ENCODE results near the gene FPR3. TPM values are rescaled to one million over a fixed set of nuclear protein-coding genes. Genes with fewer than 3 reads are reported as not detected.

The FPR3 gene
- total and polyA plus RNA-seq, 10 of the 15 experiments (the other 5 are each of a cell fraction or from before 2014, with no cell fraction given), result not detected

- Histone ChIP-seq H3K9ac (ENCODE audit: control insufficient read depth, insufficient read depth, low read length) (no peak overlapping the region), H3K4me2 (ENCODE audit: control insufficient read depth, insufficient read depth) (no peak overlapping the region), H2AFZ (ENCODE audit: control insufficient read depth, low read depth, low read length) (no peak overlapping the region), H3K79me2 (ENCODE audit: control insufficient read depth, insufficient read depth, low read length) (no peaks in the 10 kb centered on the region), H3K4me3 (no peak overlapping the region), H4K20me1 (ENCODE audit: control insufficient read depth, insufficient read depth) (no peaks in the 10 kb centered on the region), H3K4me1 (ENCODE audit: control insufficient read depth, insufficient read depth, low read length) (no peaks in the 10 kb centered on the region), H3K27me3 (replicated peaks in 1 of 2; ENCODE audit: control insufficient read depth in 2 of 2, insufficient read depth in 2 of 2, low read length in 1 of 2) (no peaks in the 10 kb centered on the region), H3K36me3 (ENCODE audit: control insufficient read depth in 2 of 2, insufficient read depth in 2 of 2, low read length in 1 of 2) (no peaks in the 10 kb centered on the region), H3K27ac (ENCODE audit: control insufficient read depth, insufficient read depth) (no peak overlapping the region), H3K9me3 (replicated peaks; ENCODE audit: control insufficient read depth, insufficient read depth, low read length) (peaks cover 8% of the 10 kb centered on the region; the same call in 2 of the 3 replicates)
- RAD21 ChIA-PET (ENCODE audit: unreplicated experiment), result no interaction called here
- 6% methylated on average over 13 of the region's 13 CpGs for WGBS (ENCODE audit: insufficient coverage, insufficient replicate concordance, low lambda C conversion rate, missing lambda C conversion rate)
- in situ Hi-C loops (cut with MboI) (no loop called here), intact Hi-C loops (cut with micrococcal nuclease; ENCODE audit: unreplicated experiment) (no loop called here)
- no peak for ATAC-seq
- no peak for DNase-seq (ENCODE audit: low read depth, low spot score)
- BruUV-seq (replicated peaks), result no TSS peak
- CTCF ChIA-PET, result no interaction called here
- FAIRE-seq, result no peak
- SMC1A ChIA-PET (ENCODE audit: uncharacterized antibody, unreplicated experiment), result no interaction called here
- POLR2A ChIA-PET, result no interaction called here
- TF ChIP-seq SMARCA5 (IDR thresholded peaks at IDR 0.05) (no peak), ZBTB11 (CRISPR knock-in tag; IDR thresholded peaks at IDR 0.05) (no peak), EZH2 (IDR thresholded peaks at IDR 0.05; ENCODE audit: borderline replicate concordance, control insufficient read depth, low read depth, low read length) (no peak), SKIL (IDR thresholded peaks at IDR 0.05; ENCODE audit: low read depth, poor library complexity, severe bottlenecking) (no peak), HDAC2 (IDR thresholded peaks at IDR 0.05) (no peak), SREBF1 (IDR thresholded peaks at IDR 0.05; ENCODE audit: low read length) (no peak), ZNF687 (IDR thresholded peaks at IDR 0.05) (no peak), NFIC (IDR thresholded peaks at IDR 0.05; ENCODE audit: low read depth, low read length) (no peak), SMAD5 (IDR thresholded peaks at IDR 0.05; ENCODE audit: low read depth) (no peak), JUNB (IDR thresholded peaks at IDR 0.05) (no peak), BCL3 (IDR thresholded peaks at IDR 0.05; ENCODE audit: borderline replicate concordance, insufficient read depth, low read depth, low read length, poor library complexity, severe bottlenecking) (no peak), TBL1XR1 (IDR thresholded peaks at IDR 0.05; ENCODE audit: low read depth, low read length) (no peak)
Observed at GRCh38 chr19:51824281-51825005, 29.5 kb downstream of the FPR3 start.
